ENCODE data around the gene G6PC3. TPM values are rescaled to one million over a fixed set of nuclear protein-coding genes. Genes with fewer than 3 reads are reported as not detected.
"Not testable (repeated sequence)": the region's sequence is repeated elsewhere in the genome, so short reads cannot be mapped to it uniquely, and the experiment has no call there.

G6PC3 gene
- total RNA-seq, 2 donors from 2014 or later, result 14.9 to 22.8 TPM

DNA sequence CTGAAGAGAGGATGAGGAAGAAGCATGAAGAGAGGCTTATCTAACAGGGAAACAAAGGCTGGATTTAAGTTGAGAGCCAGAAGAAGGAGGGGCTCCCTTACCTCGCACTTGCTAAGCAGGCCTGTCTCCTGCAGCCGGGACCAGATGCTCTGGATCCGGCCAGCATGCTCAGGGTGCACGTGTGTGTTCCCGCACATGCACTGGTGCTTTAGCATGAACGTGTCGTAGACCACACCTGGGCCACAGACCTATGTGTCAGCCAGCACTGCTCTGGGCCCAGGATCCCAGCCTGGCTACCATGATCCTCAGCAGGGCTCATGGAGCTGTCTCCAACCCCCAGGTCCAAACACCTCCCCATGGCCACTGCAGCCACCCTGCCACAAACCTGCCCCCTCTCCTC, 14.4 kb downstream of the G6PC3 start:
- Mint-ChIP-seq H3K36me3 (ENCODE audit: low read depth) (peaks cover 52% of the 10 kb centered on the region), H3K4me3 (no peak overlapping the region), H3K9me3 (no peaks in the 10 kb centered on the region), H3K4me1 (peaks cover 6% of the 10 kb centered on the region), H3K27ac (no peak overlapping the region), H3K27me3 (no peaks in the 10 kb centered on the region)
- no peak for ATAC-seq (replicated peaks)

DNA sequence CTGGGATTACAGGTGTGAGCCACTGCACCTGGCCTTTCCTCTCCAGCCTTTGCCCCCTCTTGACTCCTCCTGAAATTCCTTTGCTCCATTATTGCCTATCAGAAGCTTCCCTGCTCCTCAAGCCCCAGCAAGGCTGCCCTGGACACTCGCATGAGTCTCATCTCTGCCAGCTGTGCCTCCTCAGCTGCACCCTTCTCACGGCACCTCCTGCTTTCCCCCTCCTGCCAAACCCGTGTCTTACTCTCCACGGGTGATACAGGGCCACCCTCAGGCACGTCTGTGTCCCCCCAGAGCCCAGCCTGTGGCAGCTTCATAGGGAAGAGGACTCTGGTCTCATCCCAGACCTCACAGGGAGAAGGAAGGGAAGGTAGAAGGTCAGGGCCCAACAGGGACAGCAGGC, 15.4 kb downstream of the G6PC3 start:
- H3K9me3 Mint-ChIP-seq, result no peaks in the 10 kb centered on the region
- no peaks in the 10 kb centered on the region for H3K27me3 Mint-ChIP-seq
- H3K4me3 Mint-ChIP-seq, result no peak overlapping the region
- ATAC-seq (replicated peaks), result no peak
- peaks cover 43% of the 10 kb centered on the region for H3K36me3 Mint-ChIP-seq (ENCODE audit: low read depth)
- H3K4me1 Mint-ChIP-seq, result peaks cover 6% of the 10 kb centered on the region
- H3K27ac Mint-ChIP-seq, result peak overlapping the region; percentile 55

DNA sequence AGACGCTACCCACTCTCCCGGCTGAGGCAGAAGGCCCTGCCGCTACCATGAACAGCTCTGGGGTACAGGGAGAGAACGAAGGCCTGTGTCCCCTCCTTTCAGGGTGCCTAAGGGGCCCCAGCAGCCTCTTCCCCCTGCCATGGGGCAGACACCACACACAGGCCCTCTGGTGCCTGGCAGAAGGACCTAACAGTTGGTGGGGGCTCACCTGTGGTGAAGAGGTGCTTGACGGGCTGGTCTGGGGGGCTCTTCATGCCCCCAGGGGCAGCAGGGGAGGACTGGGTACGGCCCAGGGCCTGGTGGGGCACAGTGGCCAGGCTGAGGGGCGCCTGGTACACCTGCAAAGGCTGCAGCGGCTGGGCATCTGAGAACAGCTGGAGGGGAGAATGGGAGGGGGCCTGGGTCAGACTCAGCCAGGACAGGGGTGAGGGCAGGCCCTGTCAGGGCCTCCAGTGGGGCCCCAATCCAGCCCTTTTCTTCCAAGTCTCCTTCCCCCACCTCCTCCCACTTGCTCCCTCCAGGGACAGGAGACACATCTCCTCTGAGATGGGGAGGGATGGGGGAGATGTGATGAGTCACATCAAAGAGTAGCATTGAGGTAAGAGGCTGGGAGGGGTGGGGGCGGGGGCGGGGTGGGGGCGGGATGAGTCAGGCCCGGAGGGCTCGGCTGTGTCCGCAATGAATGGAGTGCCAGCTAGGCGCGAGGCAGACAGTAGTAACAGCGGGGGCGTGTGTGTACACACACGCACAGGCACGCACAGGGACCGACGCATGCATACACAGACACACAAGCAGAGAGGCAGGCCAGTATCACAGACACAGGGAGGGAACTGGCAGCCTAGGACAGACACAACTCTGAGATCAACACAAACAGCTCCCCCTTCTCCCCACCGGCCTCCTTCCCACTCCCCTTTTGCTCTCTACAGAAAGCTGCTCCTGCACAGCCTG, 16.1 kb downstream of the G6PC3 start:
- peak; percentile 95 for ATAC-seq (replicated peaks)
- peak overlapping the region; percentile 55 for H3K27ac Mint-ChIP-seq
- peaks cover 41% of the 10 kb centered on the region for H3K36me3 Mint-ChIP-seq (ENCODE audit: low read depth)
- H3K27me3 Mint-ChIP-seq, result no peaks in the 10 kb centered on the region
- H3K9me3 Mint-ChIP-seq, result no peaks in the 10 kb centered on the region
- peaks cover 6% of the 10 kb centered on the region for H3K4me1 Mint-ChIP-seq
- H3K4me3 Mint-ChIP-seq, result peak overlapping the region; percentile 47

DNA sequence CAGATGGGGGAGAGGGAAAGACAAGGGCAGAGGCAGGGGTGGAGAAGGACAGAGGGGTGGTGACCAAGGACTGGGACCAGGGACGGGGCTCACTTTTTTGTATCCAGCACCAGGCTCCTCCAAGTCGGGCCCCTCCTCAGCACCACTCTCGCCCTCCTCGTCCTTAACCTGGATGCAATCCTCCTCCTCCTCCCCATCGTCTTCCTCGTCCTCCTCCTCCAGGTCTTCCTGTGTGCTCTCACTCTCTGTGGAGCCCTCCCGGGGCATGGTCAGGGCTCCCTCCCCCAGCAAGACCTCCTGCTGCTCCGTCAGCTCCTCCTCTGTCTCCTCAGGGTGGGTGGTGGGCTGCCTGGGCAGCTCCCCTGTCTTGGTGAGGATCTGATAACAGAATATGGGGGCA, 16.8 kb downstream of the G6PC3 start:
- Mint-ChIP-seq H3K36me3 (ENCODE audit: low read depth) (peaks cover 36% of the 10 kb centered on the region), H3K9me3 (no peaks in the 10 kb centered on the region), H3K4me3 (peak overlapping the region; percentile 47), H3K27ac (peak overlapping the region; percentile 28), H3K4me1 (peaks cover 6% of the 10 kb centered on the region), H3K27me3 (no peaks in the 10 kb centered on the region)
- no peak for ATAC-seq (replicated peaks)

DNA sequence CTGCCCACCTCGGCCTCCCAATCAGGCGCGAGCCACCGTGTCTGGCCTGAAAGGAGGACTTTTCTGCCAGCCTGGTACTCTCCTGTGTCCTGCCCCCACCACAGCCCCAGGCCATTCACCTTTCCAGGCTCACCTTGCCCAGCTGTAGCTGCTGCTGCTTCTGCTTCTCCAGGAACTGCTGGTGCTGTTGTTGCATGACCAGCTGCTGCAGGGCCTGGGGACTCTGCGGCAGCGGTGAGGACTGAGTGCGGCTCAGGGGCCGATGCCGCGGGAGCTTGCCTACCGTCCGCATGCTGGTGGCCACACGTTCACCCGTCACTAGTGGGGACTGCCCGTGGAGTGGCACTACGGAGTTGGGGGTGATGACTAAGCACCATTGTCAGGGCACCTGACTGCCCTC, 17.7 kb downstream of the G6PC3 start:
- no peaks in the 10 kb centered on the region for H3K27me3 Mint-ChIP-seq
- H3K36me3 Mint-ChIP-seq (ENCODE audit: low read depth), result peaks cover 29% of the 10 kb centered on the region
- H3K27ac Mint-ChIP-seq, result peak overlapping the region; percentile 28
- ATAC-seq (replicated peaks), result no peak
- H3K4me1 Mint-ChIP-seq, result peaks cover 6% of the 10 kb centered on the region
- no peaks in the 10 kb centered on the region for H3K9me3 Mint-ChIP-seq
- H3K4me3 Mint-ChIP-seq, result no peak overlapping the region

DNA sequence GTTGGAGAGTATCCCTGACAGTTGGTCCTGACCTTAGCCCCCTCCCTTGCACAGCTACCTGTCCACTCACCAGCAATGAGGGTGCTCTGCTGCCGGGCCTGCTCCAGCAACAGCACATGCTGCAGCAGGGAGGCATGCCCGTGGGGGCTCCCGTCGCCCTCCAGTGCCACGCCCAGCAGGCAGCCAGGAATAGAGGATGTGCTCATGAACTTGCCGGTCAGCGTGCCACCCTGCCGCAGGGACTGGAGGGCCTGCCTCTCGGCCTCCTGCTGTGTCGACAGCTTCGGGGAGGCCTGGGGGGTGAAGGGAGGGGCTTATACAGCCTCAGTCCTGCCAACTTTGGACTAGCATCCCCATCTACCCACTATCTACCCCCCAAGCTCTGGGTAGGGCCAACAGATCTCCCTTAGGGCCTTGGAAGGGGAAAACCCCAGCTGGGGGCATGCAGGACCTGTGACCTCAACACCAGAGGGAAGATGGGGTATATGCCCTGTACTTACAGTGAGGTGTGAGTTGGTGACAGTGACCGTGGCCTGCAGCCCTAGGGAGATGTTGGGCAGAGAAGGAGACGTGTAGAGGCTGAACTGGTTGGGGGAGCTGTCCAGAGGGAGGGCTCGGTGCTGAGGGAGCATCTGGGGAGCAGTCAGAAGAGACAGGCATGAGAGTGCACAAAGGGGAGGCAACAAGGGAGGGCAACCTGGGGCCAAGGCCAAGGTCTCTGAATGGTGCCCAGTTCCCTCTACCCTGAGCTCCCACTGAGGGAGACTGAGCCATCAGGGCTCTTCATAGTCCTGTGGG, 20.9 kb downstream of the G6PC3 start:
- ATAC-seq (replicated peaks), result no peak
- Mint-ChIP-seq H3K36me3 (ENCODE audit: low read depth) (peaks cover 14% of the 10 kb centered on the region), H3K27me3 (no peaks in the 10 kb centered on the region), H3K4me1 (peaks cover 6% of the 10 kb centered on the region), H3K4me3 (no peak overlapping the region), H3K9me3 (no peaks in the 10 kb centered on the region), H3K27ac (no peak overlapping the region)

DNA sequence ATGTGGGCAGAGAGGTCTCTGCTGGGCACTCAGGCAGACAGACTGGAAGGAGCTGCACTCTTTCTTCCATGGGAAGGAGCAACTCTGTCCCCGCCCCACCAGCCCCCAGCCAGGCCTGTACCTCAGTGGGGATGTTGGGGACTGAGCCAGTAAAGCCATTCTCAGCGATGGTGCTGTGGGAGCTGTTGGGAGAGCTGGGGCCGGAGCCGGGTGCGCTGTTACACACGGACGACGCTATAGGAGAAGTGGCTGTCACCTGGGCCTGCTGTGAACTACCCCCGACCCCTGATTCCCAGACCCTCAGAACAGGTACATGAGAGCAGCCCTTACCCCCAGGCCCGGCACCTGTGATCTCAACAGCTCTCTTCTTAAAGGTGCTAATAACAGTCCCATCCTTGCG, 21.5 kb downstream of the G6PC3 start:
- H3K27ac Mint-ChIP-seq, result no peak overlapping the region
- peaks cover 14% of the 10 kb centered on the region for H3K36me3 Mint-ChIP-seq (ENCODE audit: low read depth)
- ATAC-seq (replicated peaks), result no peak
- no peaks in the 10 kb centered on the region for H3K27me3 Mint-ChIP-seq
- H3K9me3 Mint-ChIP-seq, result no peaks in the 10 kb centered on the region
- peaks cover 2% of the 10 kb centered on the region for H3K4me1 Mint-ChIP-seq
- H3K4me3 Mint-ChIP-seq, result no peak overlapping the region

DNA sequence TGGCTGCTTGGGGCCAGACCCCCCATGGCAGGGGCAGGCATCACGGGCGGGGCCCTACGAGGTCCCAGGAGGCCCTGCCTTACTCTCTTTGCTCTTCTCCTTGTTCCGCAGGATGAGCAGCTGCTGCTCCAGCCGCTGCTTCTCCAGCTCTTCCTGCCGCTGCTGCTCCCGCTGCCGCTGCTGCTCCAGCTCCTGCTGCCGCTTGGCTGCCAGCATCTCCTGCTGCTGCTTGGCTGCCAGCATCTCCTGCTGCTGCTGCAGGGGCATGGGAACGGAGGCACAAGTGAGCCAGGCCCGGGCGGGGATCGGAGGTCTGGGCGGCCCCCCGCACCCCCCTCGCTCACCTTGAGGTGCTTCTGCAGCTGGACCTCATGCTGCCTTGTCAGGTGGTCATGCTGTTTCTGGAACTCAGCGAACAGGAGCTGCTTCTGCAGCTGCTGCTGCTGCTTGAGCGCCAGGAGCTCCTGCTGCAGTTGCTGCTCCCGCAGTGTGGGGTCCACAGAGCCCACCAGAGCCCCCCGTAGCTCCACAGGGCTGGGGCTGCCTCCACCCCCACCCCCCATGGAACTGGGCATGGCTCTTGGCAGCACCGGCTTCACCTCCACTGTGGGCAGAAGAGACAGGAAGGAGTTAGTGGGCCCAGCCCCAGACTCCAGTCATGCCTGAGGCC, 22.8 kb downstream of the G6PC3 start:
- Mint-ChIP-seq H3K36me3 (ENCODE audit: low read depth) (peaks cover 11% of the 10 kb centered on the region), H3K27me3 (no peaks in the 10 kb centered on the region), H3K27ac (no peak overlapping the region), H3K4me1 (no peaks in the 10 kb centered on the region), H3K4me3 (no peak overlapping the region), H3K9me3 (no peaks in the 10 kb centered on the region)
- no peak for ATAC-seq (replicated peaks)

DNA sequence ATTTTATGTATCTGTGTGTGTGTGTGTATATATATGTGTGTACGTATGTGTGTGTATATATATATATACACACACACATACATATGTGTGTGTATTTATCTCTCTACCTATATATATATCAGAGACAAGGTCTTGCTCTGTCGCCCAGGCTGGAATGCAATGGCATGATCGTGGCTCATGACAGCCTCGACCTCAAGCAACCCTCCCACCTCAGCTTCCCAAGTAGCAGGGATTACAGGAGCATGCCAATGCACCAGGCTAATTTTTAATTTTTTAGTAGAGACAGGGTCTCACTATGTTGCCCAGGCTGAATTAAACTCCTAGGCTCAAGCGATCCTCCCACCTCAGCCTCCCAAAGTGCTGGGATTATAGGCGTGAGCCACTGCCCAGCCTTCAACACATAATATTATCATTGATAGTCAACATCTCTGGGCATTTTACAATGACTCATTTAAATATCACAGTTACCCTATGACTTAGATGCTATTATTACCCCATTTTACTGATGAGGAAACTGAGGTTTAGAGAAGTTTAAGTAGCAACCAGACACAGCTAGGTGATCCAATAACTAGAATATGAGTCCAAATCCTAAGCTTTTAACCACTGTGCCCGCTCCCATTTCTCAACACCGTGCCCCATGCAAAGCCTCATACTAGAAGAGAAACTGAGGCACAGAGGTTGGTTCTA, 24.3 kb downstream of the G6PC3 start:
- H3K4me1 Mint-ChIP-seq, result no peaks in the 10 kb centered on the region
- no peak overlapping the region for H3K4me3 Mint-ChIP-seq
- no peaks in the 10 kb centered on the region for H3K9me3 Mint-ChIP-seq
- no peaks in the 10 kb centered on the region for H3K27me3 Mint-ChIP-seq
- ATAC-seq (replicated peaks), result no peak
- H3K27ac Mint-ChIP-seq, result no peak overlapping the region
- peaks cover 5% of the 10 kb centered on the region for H3K36me3 Mint-ChIP-seq (ENCODE audit: low read depth)

DNA sequence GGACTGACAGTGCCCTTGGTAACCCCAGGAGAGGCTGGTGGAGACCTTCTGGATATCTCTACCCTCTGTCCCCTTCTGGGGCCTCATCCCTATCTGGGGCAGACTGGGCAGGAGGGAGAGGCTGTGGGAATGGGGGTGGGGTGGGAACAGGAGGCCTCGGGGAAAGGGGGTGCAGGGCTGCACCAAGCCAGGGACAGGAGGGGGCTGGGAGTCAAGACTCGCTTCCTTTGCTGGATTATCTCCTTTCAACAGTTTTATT, 24.8 kb downstream of the G6PC3 start:
- Mint-ChIP-seq H3K27ac (no peak overlapping the region), H3K36me3 (ENCODE audit: low read depth) (peaks cover 5% of the 10 kb centered on the region), H3K4me1 (no peaks in the 10 kb centered on the region), H3K27me3 (no peaks in the 10 kb centered on the region), H3K9me3 (no peaks in the 10 kb centered on the region), H3K4me3 (no peak overlapping the region)
- no peak for ATAC-seq (replicated peaks)

DNA sequence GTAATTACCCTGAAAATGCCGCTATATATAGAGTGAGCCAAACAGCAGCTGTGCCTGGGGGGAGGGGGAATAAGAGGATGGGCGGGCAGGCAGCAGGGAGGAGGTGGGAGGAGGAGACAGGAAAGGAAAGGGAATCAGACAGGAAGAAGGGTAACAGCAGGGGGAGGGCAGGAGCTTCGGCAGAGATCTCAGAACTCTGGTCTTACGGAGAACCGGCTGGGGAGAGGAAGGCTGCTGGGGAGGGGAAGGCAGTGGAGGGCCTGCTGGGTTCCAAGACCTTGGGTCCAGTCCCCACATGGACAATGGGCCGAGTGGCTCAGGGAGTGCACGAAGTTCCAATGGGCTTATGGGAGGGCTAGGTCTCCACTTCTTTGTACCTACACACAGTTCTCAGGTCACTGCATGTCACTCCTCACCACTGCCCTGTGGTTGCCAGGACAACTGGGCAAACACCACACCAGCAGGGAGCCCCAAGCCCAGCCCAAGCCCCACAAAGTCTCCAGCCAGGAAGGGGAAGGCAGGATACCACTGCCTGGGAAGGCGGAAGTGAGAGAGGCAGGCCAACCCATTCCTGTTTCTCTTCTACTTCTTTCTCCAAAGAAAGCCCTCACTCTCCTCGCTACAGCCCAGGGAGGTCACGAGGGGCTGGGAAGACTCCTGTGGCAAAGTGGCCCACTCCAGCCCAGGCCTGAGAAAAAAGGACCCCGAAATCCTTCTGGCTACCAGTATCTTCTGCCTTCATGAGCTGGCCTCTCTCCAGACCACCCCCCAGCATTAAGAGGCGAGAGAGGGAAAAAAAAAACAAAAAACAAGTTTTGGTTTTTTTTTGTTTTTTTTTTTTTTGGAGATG, 25.3 kb downstream of the G6PC3 start:
- Mint-ChIP-seq H3K27me3 (no peaks in the 10 kb centered on the region), H3K27ac (peak overlapping the region; percentile 28), H3K9me3 (no peaks in the 10 kb centered on the region), H3K4me1 (no peaks in the 10 kb centered on the region), H3K36me3 (ENCODE audit: low read depth) (peaks cover 5% of the 10 kb centered on the region), H3K4me3 (no peak overlapping the region)
- ATAC-seq (replicated peaks), result peak; percentile 26

DNA sequence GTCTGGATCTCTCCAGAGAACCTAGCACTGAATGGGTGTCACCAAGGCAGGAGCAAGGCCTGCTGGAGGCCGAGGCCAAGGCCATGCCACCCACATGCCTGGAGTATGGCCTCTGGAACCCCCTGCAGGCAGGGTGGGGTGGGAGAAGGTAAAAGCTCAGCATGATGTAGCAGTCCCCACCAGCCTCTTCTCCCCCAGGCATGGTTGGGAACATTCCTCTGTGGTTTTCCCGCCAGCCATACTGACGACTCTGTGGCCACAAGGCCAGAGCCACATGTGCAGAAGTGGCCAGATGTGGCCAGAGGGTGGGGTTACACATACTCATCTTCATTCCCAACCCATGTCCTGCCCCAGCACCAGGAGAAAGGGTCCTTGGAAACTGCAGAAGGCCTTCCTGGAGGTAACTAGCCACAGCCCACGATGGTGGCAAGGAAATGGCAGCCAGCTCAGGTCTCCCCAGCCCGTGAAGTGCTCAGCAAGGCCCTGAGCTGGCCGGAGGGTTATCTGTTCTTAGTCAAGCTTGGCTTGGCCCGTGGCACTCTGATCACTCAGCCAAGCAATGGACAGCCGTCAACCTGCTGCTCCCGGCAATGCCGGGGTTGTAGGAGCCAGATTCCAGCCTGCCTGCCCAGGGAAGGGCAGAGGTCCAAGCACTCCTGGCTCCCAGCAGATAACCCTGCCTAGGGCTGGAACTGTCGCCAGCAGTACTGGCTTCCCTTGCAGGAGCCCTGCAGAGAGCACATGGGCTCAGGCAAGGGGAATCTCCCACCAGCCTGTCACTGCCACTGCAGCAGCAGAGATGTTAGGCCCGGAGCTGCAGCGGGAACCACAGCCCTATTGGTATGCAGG, 26.8 kb downstream of the G6PC3 start:
- ATAC-seq (replicated peaks), result no peak
- H3K27me3 Mint-ChIP-seq, result no peaks in the 10 kb centered on the region
- peaks cover 3% of the 10 kb centered on the region for H3K36me3 Mint-ChIP-seq (ENCODE audit: low read depth)
- H3K9me3 Mint-ChIP-seq, result no peaks in the 10 kb centered on the region
- no peak overlapping the region for H3K27ac Mint-ChIP-seq
- H3K4me3 Mint-ChIP-seq, result no peak overlapping the region
- H3K4me1 Mint-ChIP-seq, result no peaks in the 10 kb centered on the region

DNA sequence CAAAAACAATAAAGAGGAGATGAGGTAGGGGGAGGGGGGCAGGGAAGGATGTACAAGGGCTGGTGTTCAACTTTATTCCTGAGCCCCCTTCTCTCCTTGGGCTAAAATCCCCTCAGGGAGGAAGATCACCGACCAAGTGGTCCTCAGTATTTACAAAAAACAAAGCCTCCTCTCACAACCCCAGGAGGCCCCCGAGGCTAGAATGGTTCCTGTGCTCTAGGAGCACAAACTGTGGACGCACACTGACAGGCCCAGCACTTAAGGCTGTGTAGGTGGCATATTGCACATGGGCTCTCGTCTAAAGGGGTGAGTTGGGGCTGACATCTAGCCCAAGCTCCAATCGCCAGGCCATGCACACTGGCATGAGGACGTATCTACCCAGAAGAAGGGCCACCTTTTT, 31.3 kb downstream of the G6PC3 start:
- ATAC-seq (replicated peaks); H3K4me3 Mint-ChIP-seq; H3K9me3 Mint-ChIP-seq; H3K27ac Mint-ChIP-seq; H3K4me1 Mint-ChIP-seq; H3K27me3 Mint-ChIP-seq: not testable (repeated sequence)
- H3K36me3 Mint-ChIP-seq (ENCODE audit: low read depth), result peaks cover 11% of the 10 kb centered on the region

Data from activated T-helper 17 cell treated with anti-CD3 and anti-CD28 coated beads, Interleukin-2, amount 50 U/mL, for 72 hours (primary cell).